Stimulated activated naive CD8-positive, alpha-beta T cell treated with anti-CD3 and anti-CD28 coated beads, Interleukin-15, amount 100 ng/mL, for 72 hours (primary cell): ENCODE results near the gene YES1.
"Not testable (repeated sequence)": the region's sequence is repeated elsewhere in the genome, so short reads cannot be mapped to it uniquely, and the experiment has no call there.

Source experiments
- ATAC-seq: fragments of 150-1000 bp; cut with Tn5 transposase; 2 replicates; pipeline ENCODE4 v1.10.0; 2021; ENCODE audit warnings: mild to moderate bottlenecking, moderate library complexity
- DNase-seq, 2 donors: peaks; one replicate each; pipeline ENCODE4 v3.0.0; 2021 to 2022
- H3K27ac Mint-ChIP-seq, 2 donors: one replicate each; pipeline ENCODE4 v1.8.0; 2022; ENCODE audit warnings: mild to moderate bottlenecking in 2 of 2, mixed read lengths in 2 of 2, moderate library complexity in 2 of 2
- H3K27me3 Mint-ChIP-seq: one replicate; pipeline ENCODE4 v1.8.0; 2022; ENCODE audit warnings: mixed read lengths
- H3K4me1 Mint-ChIP-seq: one replicate; pipeline ENCODE4 v1.8.0; 2022; ENCODE audit warnings: mild to moderate bottlenecking, mixed read lengths
- H3K4me3 Mint-ChIP-seq, 2 donors: one replicate each; pipeline ENCODE4 v1.8.0; 2022; ENCODE audit warnings: mild to moderate bottlenecking in 2 of 2, mixed read lengths in 2 of 2, moderate library complexity in 1 of 2
- H3K9me3 Mint-ChIP-seq, 2 donors: one replicate each; pipeline ENCODE4 v1.8.0; 2022; ENCODE audit warnings: mixed read lengths in 2 of 2

Gene YES1

GRCh38 chr18:703213-703967 lies 108.7 kb downstream of the YES1 start:
- no peak for DNase-seq
- Mint-ChIP-seq H3K4me3 (peak overlapping the region in 1 of 2 donors; percentile 13), H3K27me3 (no peaks in the 10 kb centered on the region), H3K4me1 (peaks cover 43% of the 10 kb centered on the region), H3K9me3 (no peaks in the 10 kb centered on the region), H3K27ac (peak overlapping the region; percentile 3 to 38)
- no peak for ATAC-seq

GRCh38 chr18:697800-698199 lies 114.2 kb downstream of the YES1 start:
- Mint-ChIP-seq H3K27ac (no peak overlapping the region), H3K9me3 (no peaks in the 10 kb centered on the region), H3K4me1 (peaks cover 17% of the 10 kb centered on the region), H3K4me3 (no peak overlapping the region), H3K27me3 (no peaks in the 10 kb centered on the region)
- no peak for DNase-seq
- ATAC-seq: no peak

- Mint-ChIP-seq H3K4me3 (no peak overlapping the region), H3K4me1 (peaks cover 16% of the 10 kb centered on the region), H3K27me3 (no peaks in the 10 kb centered on the region), H3K9me3 (no peaks in the 10 kb centered on the region), H3K27ac (peak overlapping the region in 1 of 2 donors; percentile 7)
- ATAC-seq (no peak), DNase-seq (no peak)
Observed at GRCh38 chr18:697012-697411, 115.0 kb downstream of the YES1 start.

GRCh38 chr18:693466-694187 lies 118.4 kb downstream of the YES1 start:
- Mint-ChIP-seq H3K4me1 (peaks cover 16% of the 10 kb centered on the region), H3K27me3 (no peaks in the 10 kb centered on the region), H3K9me3 (no peaks in the 10 kb centered on the region), H3K4me3 (no peak overlapping the region), H3K27ac (peak overlapping the region; percentile 75 to 91)
- ATAC-seq: no peak
- DNase-seq: no peak

- Mint-ChIP-seq H3K27ac (peak overlapping the region; percentile 40 to 86), H3K4me3 (no peak overlapping the region), H3K4me1 (peaks cover 16% of the 10 kb centered on the region), H3K9me3 (no peaks in the 10 kb centered on the region), H3K27me3 (no peaks in the 10 kb centered on the region)
- DNase-seq: no peak
- no peak for ATAC-seq
Observed at GRCh38 chr18:692824-693223, 119.2 kb downstream of the YES1 start.

- Mint-ChIP-seq H3K4me3 (no peak overlapping the region), H3K27me3 (no peaks in the 10 kb centered on the region), H3K27ac (no peak overlapping the region), H3K9me3 (no peaks in the 10 kb centered on the region), H3K4me1 (peaks cover 19% of the 10 kb centered on the region)
- ATAC-seq (no peak), DNase-seq (no peak)
Observed at GRCh38 chr18:688323-688722, 123.7 kb downstream of the YES1 start.

- H3K9me3 Mint-ChIP-seq: no peaks in the 10 kb centered on the region
- no peak for DNase-seq
- H3K27ac Mint-ChIP-seq: peak overlapping the region in 1 of 2 donors; percentile 64
- no peak for ATAC-seq
- peaks cover 32% of the 10 kb centered on the region for H3K4me1 Mint-ChIP-seq
- H3K4me3 Mint-ChIP-seq: no peak overlapping the region
- no peaks in the 10 kb centered on the region for H3K27me3 Mint-ChIP-seq
Observed at GRCh38 chr18:686339-687111, 125.5 kb downstream of the YES1 start.

GRCh38 chr18:685438-685837 lies 126.6 kb downstream of the YES1 start:
- Mint-ChIP-seq H3K9me3 (no peaks in the 10 kb centered on the region), H3K4me1 (peaks cover 38% of the 10 kb centered on the region), H3K27me3 (no peaks in the 10 kb centered on the region), H3K27ac (no peak overlapping the region), H3K4me3 (no peak overlapping the region)
- DNase-seq: no peak
- no peak for ATAC-seq

GRCh38 chr18:683531-683930 lies 128.5 kb downstream of the YES1 start:
- Mint-ChIP-seq H3K27ac (no peak overlapping the region), H3K4me1 (peaks cover 38% of the 10 kb centered on the region), H3K4me3 (no peak overlapping the region), H3K9me3 (no peaks in the 10 kb centered on the region), H3K27me3 (no peaks in the 10 kb centered on the region)
- no peak for ATAC-seq
- no peak for DNase-seq

- DNase-seq (no peak), ATAC-seq (no peak)
- no peaks in the 10 kb centered on the region for H3K9me3 Mint-ChIP-seq
- peak overlapping the region; percentile 95 to 98 for H3K27ac Mint-ChIP-seq
- H3K27me3 Mint-ChIP-seq: no peaks in the 10 kb centered on the region
- peak overlapping the region in 1 of 2 donors; percentile 36 for H3K4me3 Mint-ChIP-seq
- H3K4me1 Mint-ChIP-seq: peaks cover 38% of the 10 kb centered on the region
Observed at GRCh38 chr18:682833-683232, 129.2 kb downstream of the YES1 start.

- DNase-seq, H3K27me3 Mint-ChIP-seq, H3K9me3 Mint-ChIP-seq, ATAC-seq: not testable (repeated sequence)
- H3K4me1 Mint-ChIP-seq: peaks cover 38% of the 10 kb centered on the region
- peak overlapping the region; percentile 95 to 98 for H3K27ac Mint-ChIP-seq
- H3K4me3 Mint-ChIP-seq: peak overlapping the region; percentile 29 to 44
Observed at GRCh38 chr18:682416-682815, 129.6 kb downstream of the YES1 start.

- Mint-ChIP-seq H3K27ac (peak overlapping the region; percentile 97 to 98), H3K4me1 (peaks cover 38% of the 10 kb centered on the region), H3K27me3 (no peaks in the 10 kb centered on the region), H3K4me3 (peak overlapping the region; percentile 29 to 44), H3K9me3 (no peaks in the 10 kb centered on the region)
- peak; percentile 49 to 77 for DNase-seq
- ATAC-seq: peak; percentile 99
Observed at GRCh38 chr18:681985-682384, 130.1 kb downstream of the YES1 start.

- Mint-ChIP-seq H3K9me3 (no peaks in the 10 kb centered on the region), H3K4me3 (no peak overlapping the region), H3K27me3 (no peaks in the 10 kb centered on the region), H3K4me1 (peaks cover 38% of the 10 kb centered on the region), H3K27ac (peak overlapping the region; percentile 44 to 82)
- DNase-seq (no peak), ATAC-seq (no peak)
Observed at GRCh38 chr18:680392-680791, 131.7 kb downstream of the YES1 start.

GRCh38 chr18:679516-679915 lies 132.5 kb downstream of the YES1 start:
- DNase-seq (no peak), ATAC-seq (no peak)
- no peaks in the 10 kb centered on the region for H3K27me3 Mint-ChIP-seq
- H3K4me1 Mint-ChIP-seq: peaks cover 35% of the 10 kb centered on the region
- H3K9me3 Mint-ChIP-seq: no peaks in the 10 kb centered on the region
- no peak overlapping the region for H3K4me3 Mint-ChIP-seq
- H3K27ac Mint-ChIP-seq: peak overlapping the region; percentile 64 to 85

- DNase-seq (no peak), ATAC-seq (no peak)
- no peak overlapping the region for H3K4me3 Mint-ChIP-seq
- H3K9me3 Mint-ChIP-seq: no peaks in the 10 kb centered on the region
- H3K27ac Mint-ChIP-seq: no peak overlapping the region
- no peaks in the 10 kb centered on the region for H3K27me3 Mint-ChIP-seq
- H3K4me1 Mint-ChIP-seq: peaks cover 27% of the 10 kb centered on the region
Observed at GRCh38 chr18:678482-679182, 133.4 kb downstream of the YES1 start.
